GM12801 (cell line): ENCODE measurements around the gene ANAPC10.

Source experiments
- CTCF ChIP-seq: IDR thresholded peaks from one replicate; pipeline ENCODE4 v1.5.1; 2011; ENCODE audit warnings: control low read depth; ENCODE audit not compliant: insufficient read length; ENCODE audit errors: extremely low read depth

Gene ANAPC10

DNA sequence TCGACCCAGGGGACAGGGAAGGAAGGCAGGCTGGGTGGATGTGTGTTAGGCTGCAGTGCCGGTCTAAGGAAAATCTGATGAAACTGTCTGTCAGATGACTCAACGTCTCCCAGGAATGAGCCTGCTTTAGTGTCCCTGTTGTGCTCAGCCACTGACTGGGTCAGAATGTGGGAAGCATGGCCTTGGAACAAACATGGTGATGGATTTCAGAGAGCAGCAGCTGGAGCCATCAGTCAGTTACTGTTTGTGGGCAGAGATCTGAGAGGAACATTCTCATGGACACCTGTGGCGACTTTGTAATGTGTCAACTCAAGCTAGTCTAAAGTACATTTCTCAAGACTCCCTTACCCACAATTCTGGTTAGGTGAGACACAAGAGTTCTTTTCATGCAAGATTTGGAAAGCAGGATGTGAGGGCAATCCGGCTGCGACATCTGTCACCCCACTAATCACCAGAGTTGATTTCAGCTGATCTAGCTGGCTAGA, 63.2 kb downstream of the ANAPC10 start:
- TF ChIP-seq CTCF = no peak

DNA sequence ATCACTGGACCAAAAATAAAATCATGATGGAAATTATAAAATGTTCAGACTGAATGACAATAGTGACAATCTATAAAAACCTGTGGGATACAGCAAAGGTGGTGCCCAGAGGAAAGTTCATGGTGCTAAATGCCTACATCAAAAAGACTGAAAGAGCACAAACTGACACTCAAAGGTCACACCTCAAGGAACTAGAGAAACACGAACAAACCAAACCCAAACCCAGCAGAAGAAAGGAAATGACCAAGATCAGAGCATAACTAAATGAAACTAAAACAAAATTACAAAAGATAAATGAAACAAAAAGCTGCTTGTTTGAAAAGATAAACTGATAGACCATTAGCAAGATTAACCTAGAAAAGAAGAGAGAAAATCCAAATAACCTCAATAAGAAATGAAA, 78.7 kb downstream of the ANAPC10 start:
- TF ChIP-seq CTCF = no peak

DNA sequence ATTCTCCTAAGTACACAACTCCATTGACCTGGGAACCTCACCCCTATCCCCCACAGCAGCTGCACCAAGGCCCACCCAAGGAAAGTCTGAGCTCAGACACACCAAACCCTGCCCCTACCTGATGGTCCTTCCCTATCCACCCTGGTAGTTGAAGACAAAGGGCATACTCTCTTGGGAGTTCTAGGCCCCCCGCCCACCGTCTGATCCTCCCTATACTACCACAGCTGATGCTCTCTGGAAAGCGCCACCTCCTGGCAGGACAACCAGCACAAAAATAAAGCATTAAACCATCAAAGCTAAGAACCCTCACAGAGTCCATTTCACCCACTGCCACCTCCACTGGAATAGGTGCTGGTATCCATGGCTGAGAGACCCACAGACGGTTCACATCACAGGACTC, 83.6 kb downstream of the ANAPC10 start:
- no peak for TF ChIP-seq CTCF

GRCh38 chr4:145012841-145013240, 85.2 kb downstream of the ANAPC10 start:
- TF ChIP-seq CTCF = no peak

- TF ChIP-seq CTCF = no peak
These were observed 86.4 kb downstream of the ANAPC10 start for GRCh38 chr4:145011636-145012035.

DNA sequence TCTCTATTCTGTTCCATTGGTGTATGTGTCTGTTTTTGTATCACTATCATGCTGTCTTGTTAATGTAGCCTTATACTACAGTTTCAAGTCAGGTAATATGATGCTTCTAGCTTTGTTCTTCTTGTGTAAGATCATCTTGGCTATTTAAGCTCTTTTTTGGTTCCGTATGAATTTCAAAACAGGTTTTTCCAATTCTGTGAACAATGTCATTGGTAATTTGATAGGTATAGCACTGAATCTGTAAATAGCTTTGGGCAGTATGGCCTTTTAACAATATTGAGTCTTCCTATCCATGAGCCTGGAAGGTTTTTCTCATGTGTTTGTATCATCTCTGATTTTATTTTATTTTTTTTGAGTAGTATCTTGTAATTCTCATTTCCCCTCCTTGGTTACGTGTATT, 94.3 kb downstream of the ANAPC10 start:
- no peak for TF ChIP-seq CTCF

DNA sequence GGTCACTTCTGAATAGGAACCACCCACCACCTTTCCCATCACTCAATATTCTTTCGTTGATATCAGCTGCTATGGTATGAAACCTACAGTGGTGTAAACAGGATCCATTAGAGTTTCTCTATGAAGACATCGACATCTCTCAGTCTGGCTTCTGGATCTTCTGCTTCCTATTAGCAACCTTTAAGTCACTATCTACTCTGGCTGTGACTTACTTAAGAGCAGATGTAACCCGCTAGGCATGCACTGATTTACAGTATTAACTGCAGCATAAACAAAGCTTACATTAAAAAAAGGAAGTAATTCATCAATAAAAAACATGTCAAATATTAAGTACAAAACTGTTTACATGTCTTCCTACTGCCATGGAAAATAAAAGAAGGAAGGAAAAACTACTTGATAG, 96.4 kb downstream of the ANAPC10 start:
- TF ChIP-seq CTCF = no peak

GRCh38 chr4:144989306-144989705, 108.7 kb downstream of the ANAPC10 start:
- TF ChIP-seq CTCF = no peak
